Breast epithelium (tissue), 4 donors: ENCODE data around the gene CD8B. TPM values are rescaled to one million over a fixed set of nuclear protein-coding genes. Genes with fewer than 3 reads are reported as not detected.

Experiments used
- DNase-seq, 2 donors: peaks; one replicate each; pipeline ENCODE4 v3.0.0-alpha.2; 2019; ENCODE audit warnings: low spot score in 2 of 2
- H3K27ac ChIP-seq, 2 donors: fragments of 200-600 bp; sonication (generic) in 1 of 2; one replicate each; pipeline ENCODE4 v1.5.1; 2016 to 2019; ENCODE audit warnings: mild to moderate bottlenecking in 1 of 2
- H3K27me3 ChIP-seq, 2 donors: fragments of 200-600 bp; sonication (generic) in 1 of 2; one replicate each; pipeline versions ENCODE4 v1.5.1 to v1.6.0; 2017 to 2019; ENCODE audit warnings: control low read depth in 1 of 2, mild to moderate bottlenecking in 1 of 2
- H3K36me3 ChIP-seq: fragments of 200-600 bp; one replicate; pipeline ENCODE4 v1.5.1; 2019
- H3K4me1 ChIP-seq, 2 donors: fragments of 200-600 bp; sonication (generic); one replicate each; pipeline ENCODE4 v1.5.1; 2016 to 2019; ENCODE audit warnings: control low read depth in 1 of 2
- H3K4me3 ChIP-seq, 3 donors: fragments of 200-600 bp; sonication (generic); 1 replicate in 2 of 3; 2 replicates in 1 of 3; pipeline ENCODE4 v1.5.1; 2016 to 2019; ENCODE audit warnings: mild to moderate bottlenecking in 3 of 3, moderate library complexity in 2 of 3
- H3K9me3 ChIP-seq, 2 donors: fragments of 200-600 bp; sonication (generic) in 1 of 2; one replicate each; pipeline ENCODE4 v1.5.1; 2016 to 2019; ENCODE audit warnings: control low read depth in 1 of 2
- POLR2A ChIP-seq: fragments of 450-650 bp; IDR thresholded peaks from one replicate; pipeline ENCODE4 v1.6.1; 2016; ENCODE audit warnings: antibody characterized with exemption, mild to moderate bottlenecking, moderate library complexity
- POLR2AphosphoS5 ChIP-seq, 3 donors: sonication (generic); formaldehyde crosslinking; IDR thresholded peaks; one replicate each; pipeline ENCODE4 v1.6.1; 2017; ENCODE audit warnings: antibody characterized with exemption in 3 of 3
- intact Hi-C: fragments of 100-400 bp; cut with DNase I; formaldehyde crosslinking; loops from one replicate; pipeline ENCODE4 v1.15.1; 2023; ENCODE audit warnings: low total_unique reads
- total RNA-seq, 3 donors: library from RNA; depleted of rRNA; stranded (reverse); fragments of >200 nt; gene quantifications; one replicate each; pipeline ENCODE4 v1.1.0, GENCODE V29; 2016
- TF ChIP-seq, protein P1 (sequence below), 3 donors: fragments of 450-650 bp; IDR thresholded peaks; one replicate each; pipeline ENCODE4 v1.5.1; 2016 to 2017; ENCODE audit warnings: antibody characterized with exemption in 3 of 3, mild to moderate bottlenecking in 3 of 3, moderate library complexity in 3 of 3

The CD8B gene
- total RNA-seq, 3 donors from 2014 or later = 0.64 to 3.6 (median 3.5) TPM

DNA sequence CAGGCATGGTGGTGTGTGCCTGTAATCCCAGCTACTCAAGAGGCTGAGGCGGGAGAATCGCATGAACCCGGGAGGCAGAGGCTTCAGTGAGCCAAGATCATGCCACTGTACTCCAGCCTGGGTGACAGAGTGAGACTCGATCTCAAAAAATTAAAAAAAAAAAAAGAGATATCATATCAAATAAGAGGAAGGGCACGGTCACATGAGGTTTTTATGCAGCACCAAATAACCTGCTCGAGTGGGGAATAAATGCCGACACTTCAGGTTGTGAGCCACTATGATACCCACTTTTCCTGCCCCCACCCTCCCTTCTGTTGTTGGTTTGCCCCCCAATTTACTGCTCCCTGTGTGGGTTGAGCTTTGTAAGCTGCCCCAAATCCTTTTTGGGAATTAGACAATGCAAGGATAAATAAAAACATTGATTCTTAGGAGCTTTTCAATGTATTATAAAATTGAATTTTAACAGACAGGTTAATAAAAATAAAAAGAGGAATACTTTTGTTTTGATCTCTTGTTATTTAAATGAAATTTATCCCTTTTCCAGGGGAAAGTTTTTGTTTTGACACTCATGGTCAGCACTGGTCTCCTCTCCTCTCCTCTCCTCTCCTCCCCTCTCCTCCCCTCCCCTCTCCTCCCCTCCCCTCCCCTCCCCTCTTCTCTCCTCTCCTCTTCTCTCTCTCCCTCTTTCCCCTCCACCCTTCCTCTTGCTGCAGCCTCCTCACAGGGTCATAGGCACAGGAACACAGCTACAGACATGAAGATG, 29.2 kb downstream of the CD8B start:
- no peaks in the 10 kb centered on the region for H3K4me1 ChIP-seq
- H3K27ac ChIP-seq = no peak overlapping the region
- intact Hi-C loops = no loop called here
- no peak overlapping the region for H3K4me3 ChIP-seq
- no peak for TF ChIP-seq POLR2A
- no peak for TF ChIP-seq POLR2AphosphoS5 (IDR thresholded peaks at IDR 0.05)
- TF ChIP-seq, protein P1, sequence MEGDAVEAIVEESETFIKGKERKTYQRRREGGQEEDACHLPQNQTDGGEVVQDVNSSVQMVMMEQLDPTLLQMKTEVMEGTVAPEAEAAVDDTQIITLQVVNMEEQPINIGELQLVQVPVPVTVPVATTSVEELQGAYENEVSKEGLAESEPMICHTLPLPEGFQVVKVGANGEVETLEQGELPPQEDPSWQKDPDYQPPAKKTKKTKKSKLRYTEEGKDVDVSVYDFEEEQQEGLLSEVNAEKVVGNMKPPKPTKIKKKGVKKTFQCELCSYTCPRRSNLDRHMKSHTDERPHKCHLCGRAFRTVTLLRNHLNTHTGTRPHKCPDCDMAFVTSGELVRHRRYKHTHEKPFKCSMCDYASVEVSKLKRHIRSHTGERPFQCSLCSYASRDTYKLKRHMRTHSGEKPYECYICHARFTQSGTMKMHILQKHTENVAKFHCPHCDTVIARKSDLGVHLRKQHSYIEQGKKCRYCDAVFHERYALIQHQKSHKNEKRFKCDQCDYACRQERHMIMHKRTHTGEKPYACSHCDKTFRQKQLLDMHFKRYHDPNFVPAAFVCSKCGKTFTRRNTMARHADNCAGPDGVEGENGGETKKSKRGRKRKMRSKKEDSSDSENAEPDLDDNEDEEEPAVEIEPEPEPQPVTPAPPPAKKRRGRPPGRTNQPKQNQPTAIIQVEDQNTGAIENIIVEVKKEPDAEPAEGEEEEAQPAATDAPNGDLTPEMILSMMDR (IDR thresholded peaks at IDR 0.05) = no peak
- no peak for DNase-seq
- H3K27me3 ChIP-seq = no peaks in the 10 kb centered on the region
- H3K9me3 ChIP-seq = no peaks in the 10 kb centered on the region
- H3K36me3 ChIP-seq = no peaks in the 10 kb centered on the region

DNA sequence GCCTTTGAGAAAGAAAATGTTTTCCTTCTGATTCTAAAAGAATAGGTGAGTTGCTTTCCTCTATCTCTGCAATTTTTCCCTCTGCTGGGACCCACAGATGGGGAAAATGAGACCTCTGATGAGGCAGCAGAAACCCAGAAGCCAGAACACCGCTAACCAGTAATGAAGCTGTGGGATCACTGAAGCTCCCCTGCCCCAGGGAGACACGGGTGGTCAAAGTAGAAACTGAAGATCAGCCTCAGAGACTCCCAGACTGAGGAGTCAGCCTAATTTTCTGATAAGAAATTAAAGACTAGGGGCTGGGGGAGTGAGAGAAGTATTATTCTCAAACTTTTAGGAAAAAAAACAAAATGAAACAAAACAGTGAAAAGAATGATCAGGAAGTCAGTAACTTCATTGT, 30.1 kb downstream of the CD8B start:
- no peaks in the 10 kb centered on the region for H3K36me3 ChIP-seq
- H3K27ac ChIP-seq = no peak overlapping the region
- H3K9me3 ChIP-seq = no peaks in the 10 kb centered on the region
- no peak for DNase-seq
- intact Hi-C loops = no loop called here
- no peaks in the 10 kb centered on the region for H3K27me3 ChIP-seq
- H3K4me3 ChIP-seq = no peak overlapping the region
- TF ChIP-seq, protein P1 (IDR thresholded peaks at IDR 0.05) = no peak
- TF ChIP-seq POLR2A = no peak
- TF ChIP-seq POLR2AphosphoS5 (IDR thresholded peaks at IDR 0.05) = no peak
- no peaks in the 10 kb centered on the region for H3K4me1 ChIP-seq

DNA sequence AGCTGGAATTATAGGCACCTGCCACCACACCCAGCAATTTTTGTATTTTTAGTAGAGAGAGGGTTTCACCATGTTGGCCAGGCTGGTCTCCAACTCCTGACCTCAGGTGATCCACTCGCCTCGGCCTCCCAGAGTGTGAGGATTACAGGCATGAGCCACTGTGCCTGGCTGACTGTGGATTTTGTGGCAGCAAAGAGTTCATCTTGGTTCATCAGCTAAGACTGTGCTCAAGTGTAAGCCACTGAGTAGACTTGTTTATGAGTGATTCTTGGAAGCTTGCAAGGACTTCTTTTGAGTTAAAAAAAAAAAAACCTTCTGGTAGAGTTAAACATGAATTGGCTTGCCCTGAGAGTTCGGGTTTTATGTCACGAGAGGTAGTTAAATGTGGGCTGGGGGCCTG, 34.7 kb downstream of the CD8B start:
- Histone ChIP-seq H3K4me1 (no peaks in the 10 kb centered on the region), H3K27ac (no peak overlapping the region), H3K9me3 (peaks cover 0 to 5% of the 10 kb centered on the region in 2 donors), H3K36me3 (no peaks in the 10 kb centered on the region), H3K4me3 (no peak overlapping the region), H3K27me3 (no peaks in the 10 kb centered on the region)
- intact Hi-C loops = no loop called here
- no peak for DNase-seq
- TF ChIP-seq, protein P1 (IDR thresholded peaks at IDR 0.05) = no peak
- no peak for TF ChIP-seq POLR2AphosphoS5 (IDR thresholded peaks at IDR 0.05)
- TF ChIP-seq POLR2A = no peak

DNA sequence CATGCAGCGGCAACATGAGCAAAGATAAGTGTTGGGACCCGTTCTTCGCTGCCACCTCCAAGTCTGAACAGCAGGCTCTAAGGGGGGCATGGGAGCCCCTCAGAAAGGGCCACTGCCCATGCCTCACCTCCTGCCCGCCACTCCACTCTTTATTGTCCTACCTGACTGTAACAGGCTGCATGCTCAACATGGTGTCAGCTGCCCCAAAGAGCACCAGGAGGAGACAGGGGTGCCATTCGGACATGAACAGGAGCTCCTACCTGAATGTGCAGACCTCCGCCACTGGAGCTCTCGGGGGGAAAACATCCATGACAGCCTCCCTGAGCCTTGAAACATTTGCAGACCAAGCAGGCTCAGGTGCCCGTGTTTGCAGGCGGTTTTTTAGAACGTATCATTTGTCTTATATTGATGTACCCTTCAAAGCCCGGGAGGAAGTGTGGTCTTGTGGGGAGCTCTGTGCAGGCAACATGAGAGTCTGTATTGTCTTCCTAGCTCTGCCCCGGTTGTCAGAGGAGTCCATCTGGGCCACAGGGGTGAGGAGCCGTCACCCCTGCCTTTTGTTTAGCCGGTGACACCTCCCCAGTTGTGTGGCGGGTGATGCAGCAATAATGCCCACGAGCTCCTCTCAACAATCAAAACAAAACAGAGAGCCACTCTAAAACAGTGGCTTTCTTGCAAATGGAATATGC, 35.8 kb downstream of the CD8B start:
- Histone ChIP-seq H3K4me3 (peak overlapping the region in 1 of 3 donors; percentile 21), H3K9me3 (peaks cover 0 to 5% of the 10 kb centered on the region in 2 donors), H3K27ac (no peak overlapping the region), H3K27me3 (no peaks in the 10 kb centered on the region), H3K36me3 (no peaks in the 10 kb centered on the region), H3K4me1 (no peaks in the 10 kb centered on the region)
- TF ChIP-seq POLR2AphosphoS5 (IDR thresholded peaks at IDR 0.05) (no peak), POLR2A (no peak)
- TF ChIP-seq, protein P1 (IDR thresholded peaks at IDR 0.05) = no peak
- no peak for DNase-seq
- intact Hi-C loops = no loop called here

DNA sequence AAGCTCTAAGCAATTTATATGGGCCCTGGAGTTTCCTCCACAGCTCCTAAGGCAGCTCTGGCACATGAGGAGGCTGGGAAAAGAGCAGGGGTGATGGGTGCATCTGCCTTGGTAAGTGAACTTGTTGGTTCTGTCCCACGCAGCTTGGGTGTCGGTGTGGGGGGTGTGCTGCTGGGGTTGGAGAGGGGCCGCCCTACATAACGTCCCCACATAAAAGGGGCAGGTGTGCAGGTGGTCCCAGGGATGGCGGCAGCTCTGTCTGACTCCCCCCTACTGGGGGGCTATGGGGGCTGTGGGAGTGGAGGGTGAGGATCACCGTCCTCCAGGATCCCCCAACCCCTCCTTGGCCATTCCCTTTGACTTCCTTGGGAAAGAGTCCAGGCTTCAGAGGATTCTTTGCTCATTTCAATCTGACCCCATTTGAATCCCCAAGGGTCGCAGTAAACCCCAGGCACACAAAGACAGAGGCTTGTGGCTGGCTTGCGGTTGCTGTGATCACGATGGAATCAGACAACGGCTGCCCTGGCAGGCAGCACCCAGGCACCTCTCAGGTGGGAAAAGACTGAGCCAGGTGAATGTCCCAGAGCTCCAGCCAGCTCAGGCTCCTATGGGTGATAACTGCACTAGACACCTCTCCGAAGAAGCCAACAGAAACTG, 36.5 kb downstream of the CD8B start:
- intact Hi-C loops = no loop called here
- Histone ChIP-seq H3K27ac (no peak overlapping the region), H3K36me3 (no peaks in the 10 kb centered on the region), H3K9me3 (peaks cover 0 to 5% of the 10 kb centered on the region in 2 donors), H3K4me3 (peak overlapping the region in 1 of 3 donors; percentile 21), H3K27me3 (no peaks in the 10 kb centered on the region), H3K4me1 (no peaks in the 10 kb centered on the region)
- TF ChIP-seq, protein P1 (IDR thresholded peaks at IDR 0.05) = no peak
- no peak for TF ChIP-seq POLR2A
- no peak for TF ChIP-seq POLR2AphosphoS5 (IDR thresholded peaks at IDR 0.05)
- DNase-seq = no peak
